ENCODE measurements around the gene EDNRB.
"Not testable (repeated sequence)": the region's sequence is repeated elsewhere in the genome, so short reads cannot be mapped to it uniquely, and the experiment has no call there.

The EDNRB gene

DNA sequence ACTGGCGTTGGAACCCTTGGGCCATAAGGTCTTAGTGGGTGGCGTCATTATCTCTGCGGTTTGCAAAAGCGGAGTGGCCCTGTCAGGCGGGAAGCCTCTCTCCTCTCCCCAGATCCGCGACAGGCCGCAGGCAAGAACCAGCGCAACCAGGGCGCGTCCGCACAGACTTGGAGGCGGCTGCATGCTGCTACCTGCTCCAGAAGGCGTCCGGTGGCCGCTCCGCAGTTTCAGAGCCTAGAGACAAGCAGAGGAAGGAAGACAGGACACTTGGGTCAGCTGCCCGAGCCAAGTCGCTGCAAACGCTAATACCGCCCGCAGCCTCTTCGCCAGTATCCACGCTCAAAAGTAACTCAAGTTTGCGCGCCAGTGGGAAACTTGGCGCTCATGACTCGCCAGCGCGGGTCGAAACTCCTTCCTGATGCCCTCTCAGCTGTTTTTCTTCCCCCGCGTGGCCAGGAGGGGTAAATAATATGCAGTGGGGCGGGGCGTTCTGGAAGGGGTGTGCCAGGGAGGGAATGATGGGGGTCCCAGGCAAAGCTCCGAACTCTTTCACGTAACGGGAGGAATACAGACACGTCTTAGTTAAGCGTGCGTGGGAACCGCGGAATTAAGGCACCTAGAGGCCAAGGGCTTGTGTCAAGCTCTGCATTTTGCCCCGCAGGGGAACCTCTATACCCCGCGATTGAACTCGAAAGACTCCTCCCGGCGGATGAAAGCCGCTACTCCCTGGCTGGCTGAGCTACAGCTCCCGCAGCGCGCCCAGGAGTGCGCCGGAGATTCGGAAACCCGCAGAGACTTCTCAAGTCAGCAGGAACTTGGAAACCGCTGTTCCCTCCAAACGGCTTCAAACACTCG is at the start of gene EDNRB:
Gene EDNRB, minus strand, starts transcription at position 441 of the 855 bp plus-strand sequence. Its CDS starts 258 bp downstream, at position 183.
- no peak for DNase-seq

DNA sequence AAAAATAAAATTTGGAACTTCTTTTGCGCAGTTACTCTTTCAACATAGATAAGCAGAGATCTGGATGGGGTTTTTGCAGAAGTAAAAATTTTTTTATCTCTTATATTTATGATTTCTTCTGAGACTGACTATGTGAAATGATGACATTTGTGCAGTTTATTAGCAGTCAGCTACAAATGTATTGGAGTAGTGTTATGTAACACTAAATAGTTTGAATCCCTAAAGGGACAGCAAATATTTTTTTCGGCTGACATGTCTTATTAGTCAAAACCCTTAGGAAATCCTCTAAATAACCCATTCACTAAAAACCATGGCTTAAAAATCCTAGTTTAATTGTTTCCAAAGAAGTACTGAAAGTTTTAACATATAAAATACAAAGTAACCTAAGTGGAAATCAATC is 48.0 kb upstream of the EDNRB start:
- DNase-seq = no peak

DNA sequence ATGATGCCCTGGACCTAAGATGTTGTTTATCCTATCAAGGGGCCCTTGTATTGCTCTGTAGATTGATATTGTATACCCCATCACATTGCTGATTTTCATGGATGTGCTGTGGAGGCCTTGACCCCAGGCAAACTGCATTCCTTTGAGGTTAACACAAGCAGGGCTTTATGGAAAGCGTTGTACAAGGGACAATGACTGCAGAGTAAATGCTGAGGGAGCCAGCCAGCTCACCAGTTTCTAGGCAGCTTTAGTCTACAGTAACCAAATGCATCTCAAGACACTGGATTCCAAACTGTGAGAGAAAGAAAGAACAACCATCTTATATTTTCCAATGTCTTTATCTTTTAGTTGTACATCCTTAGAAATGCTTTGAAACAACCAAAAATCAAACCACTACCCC is 34.1 kb upstream of the EDNRB start:
- no peak for DNase-seq

DNA sequence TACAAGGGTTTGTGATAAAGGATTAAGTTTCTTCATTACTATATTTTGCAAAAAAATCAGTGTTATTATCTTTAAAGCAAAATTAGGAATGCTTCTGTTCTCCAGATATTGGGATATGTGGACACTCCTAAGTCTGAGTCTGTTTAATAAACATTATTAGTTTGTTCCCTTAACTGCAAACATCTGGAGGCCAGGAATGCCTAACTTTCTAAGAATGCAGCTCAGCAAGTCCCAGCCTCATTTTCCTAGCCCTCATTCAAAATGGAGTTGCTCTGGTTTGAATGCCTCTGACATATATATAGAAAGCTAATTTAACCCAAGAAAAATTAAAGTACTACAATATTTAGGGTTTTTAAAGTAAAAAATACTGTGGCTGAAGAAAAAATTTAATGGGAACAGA is 33.6 kb upstream of the EDNRB start:
- no peak for DNase-seq

DNA sequence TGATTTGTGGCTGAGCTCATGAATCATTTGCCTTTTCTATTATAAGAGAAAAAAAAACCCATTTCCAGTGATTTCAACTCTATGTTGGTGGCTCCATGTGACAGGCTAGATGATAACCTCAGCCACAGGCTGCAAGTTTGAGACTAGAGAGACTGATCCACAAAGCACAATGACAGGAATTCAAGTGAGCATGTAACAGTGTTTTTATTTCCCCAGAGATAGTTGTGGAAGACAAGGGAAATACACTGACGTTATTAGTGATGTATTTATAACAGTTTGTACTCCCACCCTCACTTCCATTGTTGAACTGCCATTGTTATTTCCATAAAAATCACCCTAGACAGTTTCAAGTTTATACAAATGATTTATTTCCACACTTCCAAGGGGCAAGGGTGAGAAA is 27.9 kb upstream of the EDNRB start:
- DNase-seq = no peak

DNA sequence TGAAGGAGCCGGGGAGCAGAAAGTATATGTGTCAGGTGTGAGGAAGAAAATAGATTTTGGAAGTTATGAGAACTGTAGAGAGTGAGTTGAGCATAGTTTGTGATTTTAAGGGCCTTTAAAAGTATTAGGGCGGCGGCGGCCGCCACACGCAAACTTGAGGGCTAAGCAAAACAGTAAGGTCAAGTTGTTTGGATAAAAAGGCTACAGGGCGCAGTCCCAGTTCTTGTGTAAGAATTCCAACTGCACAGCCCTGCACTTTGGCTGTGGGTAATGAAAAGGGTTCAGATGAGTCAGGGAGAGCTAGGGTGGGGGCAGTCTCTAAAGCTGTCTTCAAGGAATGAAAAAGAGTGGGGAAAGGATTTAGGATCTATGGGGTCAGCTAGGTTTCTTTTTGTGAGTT is 16.4 kb upstream of the EDNRB start:
- DNase-seq = not testable (repeated sequence)

DNA sequence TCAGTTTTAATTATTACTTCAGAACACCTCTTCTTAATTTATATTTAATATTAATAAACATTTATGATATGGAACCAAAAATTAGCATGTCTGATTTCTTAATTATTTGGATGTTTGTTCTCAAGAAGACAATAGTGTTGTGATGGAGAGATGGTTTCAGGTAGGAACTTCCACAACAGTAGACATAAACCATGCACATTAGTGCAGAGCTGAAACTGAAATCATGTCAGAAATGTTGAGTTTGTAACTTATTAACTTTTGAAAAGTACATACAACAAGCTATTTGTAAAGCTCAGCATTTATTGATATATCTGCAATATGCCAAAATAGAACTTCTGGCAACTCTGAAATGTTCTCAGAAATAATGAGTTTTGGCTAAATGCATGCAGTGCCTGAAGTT is 11.8 kb upstream of the EDNRB start:
- DNase-seq = no peak

DNA sequence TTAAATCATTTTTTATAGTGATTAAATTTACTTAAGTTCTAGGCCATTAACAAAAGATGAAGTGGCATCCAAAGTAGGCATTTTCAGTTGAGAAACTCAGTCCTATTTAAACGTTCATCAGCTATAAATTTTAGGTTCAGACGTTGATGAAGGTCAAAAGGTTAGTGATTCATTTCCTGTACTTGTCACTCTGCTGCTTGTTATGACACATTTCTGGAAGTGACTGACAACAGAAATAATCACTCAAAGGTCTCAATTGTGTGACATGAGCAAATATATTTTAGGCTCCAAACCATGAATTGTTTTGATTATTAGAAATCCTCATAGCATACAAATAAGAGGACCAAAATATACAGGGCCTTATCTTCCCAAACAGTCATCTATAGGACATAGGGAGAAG is 10.3 kb upstream of the EDNRB start:
- DNase-seq = no peak

DNA sequence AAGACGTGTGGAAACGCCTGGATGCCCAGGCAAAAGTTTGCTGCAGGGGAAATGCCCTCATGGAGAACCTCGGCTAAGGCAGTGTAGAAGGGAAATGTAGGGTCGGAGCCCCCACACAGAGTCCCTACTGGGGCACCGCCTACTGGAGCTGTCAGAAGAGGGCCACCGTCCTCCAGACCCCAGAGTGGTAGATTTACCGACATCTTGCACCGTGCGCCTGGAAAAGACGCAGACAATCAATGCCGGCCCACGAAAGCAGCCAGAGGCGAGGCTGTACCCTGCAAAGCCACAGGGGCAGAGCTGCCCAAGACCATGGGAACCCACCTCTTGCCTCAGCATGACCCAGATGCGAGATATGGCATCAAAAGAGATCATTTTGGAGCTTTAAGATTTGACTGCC is 7.0 kb upstream of the EDNRB start:
- no peak for DNase-seq

DNA sequence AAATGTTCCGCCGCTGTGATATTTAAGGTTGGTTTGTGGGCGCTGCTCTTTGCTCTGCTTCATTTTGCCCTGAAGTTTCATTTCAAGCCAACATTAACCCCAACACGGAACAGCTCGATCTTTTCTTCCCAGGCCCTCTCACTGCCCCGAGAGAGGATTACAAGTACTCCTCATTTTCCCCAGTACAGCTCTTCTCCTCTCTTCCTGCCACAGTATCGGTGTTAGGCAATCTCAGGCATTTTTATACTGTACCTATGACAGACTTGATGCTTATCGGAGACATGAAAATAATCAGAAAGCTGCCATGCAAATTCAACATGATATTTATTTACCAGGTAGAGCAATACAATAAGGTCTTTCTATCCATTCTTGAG is 1.3 kb upstream of the EDNRB start:
- no peak for DNase-seq

DNA sequence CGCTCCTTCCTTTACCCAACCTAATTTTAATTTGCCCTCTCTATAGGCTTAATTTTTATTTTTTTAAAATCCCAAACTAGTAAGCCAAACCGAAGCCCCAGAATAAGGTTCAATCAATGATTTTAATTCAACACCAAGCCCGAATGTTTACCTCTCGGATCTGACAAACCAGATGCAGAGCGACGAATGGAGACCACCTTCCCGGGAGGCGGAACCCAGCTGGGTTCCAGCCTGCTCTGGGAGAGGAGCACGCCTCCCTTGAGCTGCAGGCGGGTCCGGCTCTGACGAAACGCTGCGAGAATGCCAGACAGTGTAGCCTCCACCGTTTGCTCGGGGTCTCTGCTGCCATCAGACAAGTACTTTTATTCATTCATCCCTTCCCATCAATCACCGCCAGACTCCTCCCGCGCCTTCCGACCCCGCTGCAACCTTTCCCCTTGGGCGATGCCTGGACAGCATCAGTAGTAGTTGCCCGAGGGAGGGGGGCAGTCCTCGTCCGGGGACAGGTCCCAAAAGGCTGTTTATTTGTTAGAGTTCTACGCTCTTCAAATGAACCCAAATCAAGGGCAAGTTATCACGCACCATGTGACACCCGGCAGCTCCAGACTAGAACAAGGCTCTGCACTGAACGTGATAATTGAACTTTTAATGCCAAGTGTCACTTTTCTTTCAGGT is 752 bp upstream of the EDNRB start:
- no peak for DNase-seq

DNA sequence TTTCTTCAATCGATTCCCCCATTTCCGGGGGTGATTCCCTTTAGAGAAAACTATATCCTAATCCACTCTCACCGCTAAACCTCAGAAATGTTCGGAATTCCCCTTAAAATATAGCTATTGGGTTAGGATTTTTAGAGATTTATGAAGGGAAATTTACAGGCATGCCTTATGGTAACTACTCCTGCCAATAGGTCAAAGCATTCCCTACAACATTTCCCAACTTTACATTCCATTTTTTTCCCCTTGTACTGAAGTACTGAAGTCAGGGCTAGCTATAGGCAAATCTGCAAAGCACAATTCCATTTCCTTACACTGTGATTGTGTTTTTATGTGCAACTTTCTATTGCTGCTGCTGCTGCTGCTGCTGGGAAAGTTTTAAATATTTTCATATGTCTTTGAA is 2.1 kb downstream of the EDNRB start:
- DNase-seq = no peak

DNA sequence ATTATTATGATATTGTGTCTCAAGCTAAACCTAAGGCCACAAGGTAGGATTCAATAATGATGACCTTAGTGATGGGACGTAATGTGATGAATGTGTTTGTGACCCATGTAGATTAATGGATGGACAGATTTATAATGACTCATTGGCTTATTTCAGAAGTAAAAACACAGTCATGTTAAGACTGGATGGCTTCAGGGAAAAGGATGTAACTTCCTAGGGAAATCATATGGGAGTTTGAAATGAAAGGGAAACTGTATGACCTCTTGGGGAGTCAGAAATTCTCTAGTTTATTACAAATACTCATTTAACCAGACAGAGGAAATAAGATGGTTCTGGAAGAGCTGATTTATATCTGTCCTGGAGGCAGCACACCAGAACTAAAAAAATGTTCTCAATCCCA is 2.9 kb downstream of the EDNRB start:
- DNase-seq = no peak

DNA sequence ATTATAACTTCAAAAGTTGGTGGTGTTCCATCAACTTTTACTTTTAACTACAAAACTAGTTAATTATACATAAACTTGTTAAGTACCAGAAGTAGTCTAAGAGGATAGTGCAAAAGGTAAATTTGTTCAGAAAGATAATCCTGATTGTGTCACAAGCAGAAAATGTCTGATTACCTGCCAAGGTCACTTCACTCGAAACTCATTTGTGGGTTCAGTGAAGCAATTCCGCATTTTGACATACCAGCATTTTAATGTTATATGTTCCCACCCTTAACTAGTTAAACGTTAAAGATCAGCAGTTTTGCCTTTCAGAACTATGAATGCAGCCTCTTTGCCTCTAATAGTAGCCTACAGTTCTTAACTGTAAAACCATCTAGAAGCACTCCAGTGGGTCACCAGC is 5.6 kb downstream of the EDNRB start:
- DNase-seq = no peak

DNA sequence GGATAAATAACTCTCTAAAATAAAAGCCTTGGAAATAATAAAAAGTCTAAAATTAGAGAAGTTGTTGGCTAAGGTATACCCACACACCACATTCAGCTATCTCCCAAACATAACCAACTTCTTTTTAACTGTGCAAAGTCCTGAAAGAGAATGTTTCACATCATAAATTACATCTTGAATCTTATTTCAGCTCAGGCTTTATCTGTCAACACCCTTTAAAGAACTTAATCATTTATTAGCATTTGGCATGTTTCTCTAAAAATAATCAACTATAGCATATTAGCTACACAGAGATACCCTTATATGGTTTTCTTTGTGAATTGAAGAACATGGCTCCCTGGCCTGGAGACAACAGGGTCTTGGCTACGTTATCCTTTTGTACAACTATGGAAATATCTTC is 6.9 kb downstream of the EDNRB start:
- no peak for DNase-seq

DNA sequence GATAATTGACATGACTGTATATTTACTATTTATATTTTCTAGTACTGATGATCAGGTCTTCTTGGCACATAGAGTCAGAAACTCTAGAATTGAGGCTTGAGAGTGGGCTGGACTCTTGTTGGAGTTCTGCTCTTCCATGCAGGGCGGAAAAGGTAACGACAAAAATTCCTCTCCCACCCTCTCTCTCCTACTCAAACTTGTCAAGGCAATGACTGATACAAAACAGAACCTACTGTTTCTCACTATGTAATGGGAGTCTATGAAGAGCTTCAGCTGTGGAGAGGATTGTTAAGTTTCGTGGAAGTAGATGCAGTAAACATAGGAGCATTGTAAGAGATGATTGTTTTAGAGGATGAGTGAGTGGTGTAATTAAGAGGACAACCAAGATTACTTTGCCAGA is 8.8 kb downstream of the EDNRB start:
- DNase-seq = no peak

DNA sequence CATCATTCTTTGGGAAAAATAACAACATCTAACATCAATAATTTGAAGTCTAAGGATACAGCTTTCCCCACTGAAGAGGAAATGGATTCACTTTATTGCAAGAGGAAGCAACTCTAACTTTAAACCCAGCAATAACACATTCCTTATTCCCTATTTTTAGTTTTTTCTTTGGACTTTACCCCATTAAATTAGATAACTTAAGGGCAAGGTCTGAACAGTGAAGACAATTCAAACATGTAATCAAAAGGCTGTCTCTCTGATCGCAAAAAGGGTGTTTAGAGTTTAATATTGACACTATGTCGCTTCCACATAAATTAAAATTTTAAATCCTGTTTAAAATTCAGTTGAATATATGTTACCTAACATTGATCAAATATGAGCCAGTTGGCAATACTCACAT is 10.1 kb downstream of the EDNRB start:
- DNase-seq = no peak

DNA sequence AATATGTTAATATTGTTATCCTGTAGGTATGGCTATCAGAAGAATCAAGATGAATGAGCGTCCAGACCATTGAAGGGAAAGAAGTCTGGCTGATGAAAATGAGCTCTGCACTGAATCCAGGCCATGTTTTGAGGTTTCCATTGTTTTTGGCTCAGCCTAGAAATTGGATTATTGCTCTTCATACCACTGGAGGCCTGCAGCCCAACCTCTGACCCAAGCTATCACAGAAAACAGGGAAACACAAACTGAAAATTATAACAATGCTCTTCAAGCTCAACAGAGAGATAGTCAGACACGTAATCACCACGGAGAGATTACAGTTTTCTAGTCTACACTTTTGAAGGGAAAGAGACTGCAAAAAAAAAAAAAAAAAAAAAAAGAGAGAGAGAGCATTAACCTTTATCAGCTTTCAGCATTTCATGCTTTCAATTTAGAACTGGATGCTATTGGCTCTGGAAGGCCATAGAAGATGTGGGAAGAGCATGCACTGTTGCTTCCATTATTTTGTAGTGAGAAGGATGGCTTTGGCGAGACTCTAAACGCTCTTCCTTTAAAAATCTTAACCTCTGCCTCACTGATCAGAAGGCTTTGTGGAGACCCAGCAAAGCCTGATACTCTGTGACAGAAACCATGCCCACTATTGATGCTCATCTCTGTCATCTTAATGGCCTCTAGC is 10.8 kb downstream of the EDNRB start:
- DNase-seq = no peak

DNA sequence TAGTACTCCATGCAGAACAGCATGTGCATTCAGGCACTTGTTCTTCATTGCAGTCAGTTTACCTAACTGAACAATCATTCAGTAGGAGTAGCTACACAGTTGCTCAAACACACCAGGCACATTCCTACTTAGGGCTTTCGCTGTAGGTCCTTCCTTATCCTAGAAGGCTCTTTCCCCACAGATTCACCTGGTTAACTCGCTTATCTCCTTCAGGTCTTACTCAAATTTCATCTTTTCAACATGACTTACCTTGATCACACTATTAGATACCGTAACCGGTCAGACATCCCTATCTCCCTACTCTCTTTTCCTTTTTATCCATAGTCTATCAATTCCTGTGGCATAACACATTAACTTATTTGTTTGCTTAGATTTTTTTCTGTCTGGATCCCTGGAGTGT is 14.6 kb downstream of the EDNRB start:
- no peak for DNase-seq

DNA sequence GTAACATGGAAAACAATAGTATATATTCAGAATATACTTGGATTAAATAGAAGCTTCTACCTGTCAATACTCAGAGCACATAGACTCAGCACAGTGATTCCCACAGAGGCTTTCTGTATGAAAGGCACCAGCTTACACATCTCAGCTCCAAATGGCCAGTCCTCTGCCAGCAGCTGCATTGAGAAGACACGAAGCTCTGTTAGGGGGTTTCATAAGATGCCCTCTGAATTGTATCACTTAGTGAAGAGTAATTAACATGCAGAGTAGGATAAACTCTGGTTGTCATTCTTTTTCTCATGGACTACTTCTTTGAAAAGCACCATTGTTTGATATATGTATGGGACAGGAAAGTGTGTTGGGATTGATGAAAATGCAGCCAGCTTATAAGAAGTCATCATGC is 15.2 kb downstream of the EDNRB start:
- DNase-seq = no peak

DNA sequence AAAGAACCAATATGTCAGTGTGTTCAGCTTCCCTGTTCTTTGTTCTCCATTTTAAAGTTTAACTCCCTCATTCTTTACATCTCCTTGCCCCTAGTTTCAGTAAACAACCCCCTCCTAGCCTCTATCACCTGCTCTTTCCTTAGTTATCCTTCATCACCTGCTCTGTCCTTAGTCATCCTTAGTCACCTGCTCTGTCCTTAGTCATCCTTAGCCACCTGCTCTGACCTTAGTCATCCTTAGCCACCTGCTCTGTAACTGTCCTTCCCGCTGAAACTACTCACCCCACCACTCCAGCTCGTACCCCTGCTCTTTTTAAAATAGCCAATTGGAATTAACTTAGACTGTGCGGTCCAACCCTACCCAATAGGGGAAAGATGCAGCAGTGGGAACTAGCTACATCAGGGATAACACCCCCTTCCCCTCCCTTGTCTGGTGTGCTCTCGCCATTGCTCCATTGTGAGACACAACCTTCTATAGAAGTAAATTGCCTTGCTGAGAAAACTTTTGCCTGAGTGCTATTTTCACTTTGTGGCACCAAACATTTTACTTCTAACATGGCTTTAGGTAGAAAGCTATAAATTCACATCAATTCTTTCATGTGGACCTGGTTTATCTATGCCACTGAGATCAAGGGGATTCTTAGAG is 16.2 kb downstream of the EDNRB start:
- DNase-seq = no peak

DNA sequence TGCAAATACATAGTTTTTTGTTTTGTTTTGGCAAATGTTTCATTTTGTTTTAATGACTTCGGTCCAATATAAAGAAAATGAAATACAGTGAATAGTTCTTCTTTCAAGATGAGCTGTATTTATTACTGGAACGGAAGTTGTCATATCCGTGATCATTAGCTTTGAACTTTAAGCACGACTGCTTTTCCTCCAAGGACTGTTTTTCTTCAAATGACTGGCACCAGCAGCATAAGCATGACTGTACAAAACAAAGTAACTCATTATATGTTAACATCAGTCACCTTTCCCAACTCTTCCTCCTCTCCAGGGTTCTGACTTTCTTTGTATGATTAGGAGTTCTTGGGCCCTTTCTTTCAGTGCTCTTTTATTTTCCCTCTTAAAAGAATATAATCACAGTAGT is 20.5 kb downstream of the EDNRB start:
- no peak for DNase-seq

DNA sequence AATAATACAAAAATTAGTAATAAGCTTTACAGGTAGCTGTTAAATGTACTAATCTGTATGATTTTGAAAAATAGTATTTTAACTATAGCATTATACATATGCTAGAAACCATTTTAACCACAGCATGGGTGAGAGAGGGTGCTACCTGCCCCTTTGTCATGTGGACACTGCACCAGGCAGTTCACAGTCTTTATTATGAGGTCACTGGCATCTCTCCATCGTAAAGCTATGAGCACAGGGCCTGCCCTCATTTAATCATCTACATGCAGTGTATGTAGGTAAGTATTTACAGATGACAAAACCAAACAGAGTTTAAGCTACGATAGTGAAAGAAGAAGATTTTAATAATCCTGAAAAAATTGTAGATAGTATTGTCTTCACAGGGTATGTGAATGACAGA is 21.7 kb downstream of the EDNRB start:
- DNase-seq = no peak

DNA sequence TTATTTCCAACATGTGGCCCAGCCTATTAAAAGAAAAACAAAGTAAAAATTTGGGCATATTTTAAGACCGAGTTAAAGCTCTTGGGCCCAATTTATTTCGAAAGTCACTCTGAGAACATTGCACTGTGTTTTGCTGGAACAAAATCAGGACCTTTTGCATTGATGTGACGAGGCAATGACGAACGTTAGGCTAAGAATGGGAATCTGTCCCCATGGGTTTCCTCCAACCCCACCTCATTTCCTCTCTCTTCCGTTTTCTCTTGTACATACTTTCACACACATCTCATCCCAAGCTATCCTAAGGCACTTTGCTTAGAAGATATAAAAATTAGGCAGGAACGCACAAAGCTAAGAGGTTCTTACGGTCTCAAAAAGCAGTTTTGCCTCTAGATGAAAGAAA is 22.1 kb downstream of the EDNRB start:
- no peak for DNase-seq

All from DMS79 treated with DMSO at 0.1 percent for 48 hours (cell line).